ENCODE measurements around the gene TXNDC2.
"Not testable (repeated sequence)": the region's sequence is repeated elsewhere in the genome, so short reads cannot be mapped to it uniquely, and the experiment has no call there.

TXNDC2 gene

DNA sequence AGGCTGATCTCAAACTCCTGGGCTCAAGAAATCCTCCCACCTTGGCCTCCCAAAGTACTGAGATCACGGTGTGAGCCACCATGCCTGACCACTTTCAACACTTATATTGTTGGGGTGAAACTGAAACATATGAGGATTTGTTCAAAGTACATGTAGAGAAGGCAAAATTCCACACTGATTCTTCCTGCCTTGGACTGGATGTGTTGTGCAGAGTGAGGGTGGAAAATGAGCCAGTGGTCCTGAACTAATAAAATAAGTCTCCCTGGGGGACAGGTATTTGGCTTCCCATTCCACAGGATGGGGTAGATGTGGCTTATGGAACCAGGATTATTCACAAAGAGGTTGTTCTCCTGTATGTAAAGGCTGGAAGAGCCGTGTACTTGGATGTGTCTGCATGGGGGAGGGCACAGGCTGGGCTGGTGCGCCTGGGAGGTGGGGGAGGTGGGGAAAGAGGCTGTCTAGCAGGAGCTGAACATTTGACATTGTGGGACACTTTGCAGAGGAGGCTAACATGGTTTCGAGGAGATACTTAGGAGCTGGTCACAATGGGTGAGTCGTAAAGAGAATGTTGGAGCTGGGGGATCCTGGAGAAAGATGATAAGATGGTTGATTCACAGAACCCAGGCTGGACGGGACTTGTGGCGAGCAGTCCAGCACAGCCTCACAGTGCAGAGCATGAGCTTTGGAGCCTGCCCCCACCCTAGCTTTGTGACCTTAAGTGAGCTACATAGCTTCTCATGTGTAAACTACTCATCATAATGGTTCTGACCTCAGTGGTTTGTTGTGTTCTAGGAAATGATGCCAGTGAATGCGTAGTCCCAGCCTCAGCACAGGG is at the start of gene TXNDC2:
TSS of gene TXNDC2 (plus strand) at position 804 of the 835 bp plus-strand sequence. CDS start 708 bp downstream, outside the sequence.
- DNase-seq = no peak

DNA sequence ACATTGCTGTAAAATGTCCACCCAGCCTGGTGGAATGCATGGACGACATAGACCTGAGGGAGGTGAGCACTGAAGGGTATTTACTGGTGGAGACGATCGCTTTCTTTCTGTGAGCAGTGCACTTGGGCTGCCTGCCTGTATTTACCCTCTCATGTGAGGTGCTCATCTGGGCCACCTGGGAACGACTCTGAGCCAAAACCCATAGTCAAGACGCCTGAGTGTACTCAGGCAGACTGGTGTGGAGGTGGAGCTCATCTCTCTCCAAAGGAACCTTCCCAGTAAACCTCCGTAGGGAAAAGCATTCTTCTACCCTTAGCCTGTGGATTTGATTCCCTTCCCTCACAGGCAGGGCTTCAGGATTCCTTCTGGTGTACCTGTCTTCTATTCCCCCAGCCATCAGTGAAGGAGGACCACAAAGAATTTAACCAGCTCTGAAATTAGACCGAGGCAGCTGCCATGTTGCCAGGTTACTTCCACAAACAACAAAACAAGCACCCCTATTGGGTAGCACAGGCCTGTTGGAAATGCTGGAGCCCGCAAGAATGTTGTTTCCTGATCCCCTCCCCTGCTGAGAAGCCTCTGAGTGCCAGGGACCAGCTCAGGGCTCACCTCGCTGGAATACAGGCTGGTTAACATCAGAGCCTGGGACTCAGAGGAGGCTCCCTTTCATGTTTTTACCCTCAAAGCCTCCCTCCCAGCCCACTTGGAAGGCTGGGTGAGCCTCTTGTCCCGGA is 47.5 kb upstream of the TXNDC2 start:
- DNase-seq = no peak

- DNase-seq = no peak
These were observed 46.6 kb upstream of the TXNDC2 start for GRCh38 chr18:9839211-9839610.

DNA sequence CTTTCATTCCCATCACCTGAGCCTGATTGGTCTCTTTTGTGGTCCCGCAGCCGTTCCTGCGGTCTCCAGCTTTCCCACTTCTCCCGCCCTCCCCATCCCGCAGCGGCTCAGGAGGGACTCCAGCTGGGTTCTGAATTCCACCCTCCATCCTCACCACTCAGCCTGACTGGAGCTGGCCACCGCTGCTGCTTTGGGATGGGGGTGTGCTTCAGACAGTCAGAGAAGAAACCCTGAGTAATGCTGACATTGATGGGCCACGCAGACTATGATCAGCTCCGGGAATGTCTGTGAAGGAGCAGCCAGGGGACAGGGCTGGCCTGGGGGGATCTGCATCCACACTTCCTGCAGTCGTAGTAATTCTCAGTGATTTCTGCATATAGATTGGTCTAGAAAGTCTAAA is 45.9 kb upstream of the TXNDC2 start:
- no peak for DNase-seq

- DNase-seq = no peak
These were observed 44.0 kb upstream of the TXNDC2 start for GRCh38 chr18:9841752-9842151.

DNA sequence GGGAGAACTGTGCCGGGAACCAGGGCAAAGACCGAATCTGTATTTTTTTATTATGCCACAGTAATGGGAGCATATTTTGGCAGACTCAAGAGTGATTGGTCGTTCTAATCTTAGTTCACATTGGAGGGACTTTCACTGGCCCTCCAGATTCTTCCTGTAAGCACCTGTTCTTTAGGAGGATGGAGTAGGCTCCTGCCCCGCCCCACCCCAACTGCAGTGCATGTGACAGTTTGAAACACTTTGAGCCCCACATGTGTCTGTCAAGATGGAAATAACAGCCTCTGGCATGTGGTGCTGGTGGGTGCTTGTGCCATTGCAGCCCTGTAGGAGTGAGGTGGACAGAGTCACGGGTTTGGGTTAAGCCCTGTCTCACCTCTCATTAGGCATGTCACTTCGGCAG is 43.3 kb upstream of the TXNDC2 start:
- no peak for DNase-seq

GRCh38 chr18:9845256-9845655 is 40.5 kb upstream of the TXNDC2 start:
- DNase-seq = no peak

- DNase-seq = no peak
These were observed 39.4 kb upstream of the TXNDC2 start for GRCh38 chr18:9846162-9846925.

- DNase-seq = no peak
These were observed 37.4 kb upstream of the TXNDC2 start for GRCh38 chr18:9848170-9848879.

DNA sequence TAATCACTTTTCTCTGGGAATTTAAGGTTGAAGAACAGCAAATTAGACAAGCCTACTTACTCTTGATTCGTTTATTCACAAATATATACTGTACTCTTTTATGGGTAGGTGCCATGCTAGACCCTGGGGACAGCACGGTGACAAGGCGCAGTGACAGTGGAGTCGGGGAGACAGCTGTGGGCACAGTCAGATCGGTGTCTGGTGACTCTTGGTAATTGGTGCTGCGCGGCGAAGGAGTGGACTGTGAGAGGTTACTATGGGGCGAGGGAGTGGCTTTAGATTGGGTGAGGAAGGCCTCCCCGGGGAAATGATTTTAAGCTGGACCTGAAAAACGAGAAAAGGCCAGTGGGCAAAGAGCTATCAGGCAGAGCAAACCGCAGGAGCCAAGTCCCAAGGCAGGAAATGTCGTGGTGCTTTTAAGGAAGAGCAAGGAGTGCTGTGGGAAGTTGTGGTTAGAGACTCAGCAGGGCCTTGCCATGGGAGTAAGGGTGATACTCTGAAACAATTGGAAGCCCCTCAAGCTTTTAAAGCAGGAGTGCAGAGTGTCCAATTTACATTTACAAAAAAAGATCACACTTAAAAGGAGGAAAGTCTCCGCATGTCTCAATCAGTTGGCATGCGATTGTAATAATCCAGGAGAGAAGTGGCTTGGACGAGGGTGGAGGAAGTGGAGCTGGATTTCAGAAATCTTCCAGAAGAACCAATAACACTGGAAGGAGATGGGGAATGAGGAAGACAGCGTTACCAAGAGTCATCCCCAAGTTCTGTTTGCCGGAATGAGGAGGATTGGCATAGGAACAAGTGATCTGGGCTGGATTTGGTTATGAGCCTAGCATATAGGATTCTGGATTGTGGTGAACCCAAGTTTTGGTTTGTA is 36.1 kb upstream of the TXNDC2 start:
- DNase-seq = no peak

DNA sequence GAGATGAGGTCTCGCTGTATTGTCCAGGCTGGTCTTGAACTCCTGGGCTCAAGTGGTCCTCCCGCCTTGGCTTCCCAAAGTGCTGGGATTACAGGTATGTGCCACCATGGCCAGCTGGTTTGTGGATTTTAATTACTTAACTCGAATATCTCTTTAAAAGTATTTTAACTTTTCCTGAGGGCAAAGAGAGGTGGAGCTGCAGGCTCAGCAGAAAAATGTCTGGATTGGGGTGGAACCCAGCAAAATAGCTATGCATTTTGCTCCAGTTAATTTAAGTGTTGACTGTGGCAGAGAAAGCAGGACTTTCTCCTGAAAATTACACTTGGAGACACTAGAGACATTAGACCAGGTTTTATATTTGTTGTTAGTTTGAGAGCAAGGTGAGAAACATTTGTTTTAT is 35.5 kb upstream of the TXNDC2 start:
- DNase-seq = no peak

DNA sequence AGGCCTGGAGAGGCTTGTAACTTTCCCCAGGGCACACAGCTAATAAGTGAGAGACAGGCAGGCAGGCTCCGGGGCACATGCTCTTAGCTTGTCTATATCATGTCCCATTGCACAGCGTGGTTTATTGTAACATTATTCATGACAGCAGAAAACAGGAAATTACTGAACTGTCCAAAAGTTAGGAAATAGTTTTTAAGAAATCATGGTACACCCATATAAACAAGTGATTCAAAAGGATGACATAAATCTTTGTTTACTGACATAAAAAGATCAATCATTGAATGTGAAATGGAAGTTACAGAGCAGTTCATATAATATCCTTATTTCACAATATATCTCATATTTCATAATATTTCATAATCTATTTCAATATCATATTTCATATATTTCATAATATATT is 34.3 kb upstream of the TXNDC2 start:
- no peak for DNase-seq

DNA sequence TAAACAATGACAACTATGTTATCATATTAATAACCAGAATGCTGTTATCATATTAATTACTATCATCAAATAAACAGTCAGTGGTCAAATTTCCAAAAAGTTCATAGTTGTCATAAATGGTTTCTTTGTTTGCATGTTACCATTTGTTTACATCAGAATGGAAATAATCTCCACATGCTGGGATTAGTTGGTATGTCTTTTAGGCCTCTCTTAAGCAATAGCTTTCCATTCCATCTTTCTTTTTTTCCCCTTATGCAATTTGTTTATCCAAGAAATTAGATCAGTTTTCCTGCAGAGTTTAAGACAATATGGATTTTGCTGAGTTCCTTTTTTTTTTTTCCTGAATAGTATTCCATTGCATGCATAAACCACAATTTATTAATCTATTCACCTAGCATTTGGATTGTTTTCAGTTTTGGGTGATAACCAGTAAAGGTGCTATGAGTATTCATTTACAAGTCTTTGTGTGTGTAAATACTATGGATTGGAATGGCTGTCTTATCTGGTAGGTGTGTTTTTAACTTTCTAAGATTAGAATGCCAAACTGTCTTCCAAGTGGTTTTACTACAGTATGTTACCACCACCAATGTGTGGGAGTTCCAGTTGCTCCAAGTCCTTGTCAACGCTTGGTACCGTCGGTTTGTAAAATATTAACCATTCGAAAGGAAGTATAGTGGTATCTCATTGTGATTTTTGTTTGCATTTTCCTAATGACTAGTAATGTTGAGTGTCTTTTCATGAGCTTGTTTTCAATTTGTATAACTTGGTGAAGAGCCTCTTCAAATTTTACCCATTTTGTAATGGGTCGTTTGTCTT is 33.3 kb upstream of the TXNDC2 start:
- no peak for DNase-seq

DNA sequence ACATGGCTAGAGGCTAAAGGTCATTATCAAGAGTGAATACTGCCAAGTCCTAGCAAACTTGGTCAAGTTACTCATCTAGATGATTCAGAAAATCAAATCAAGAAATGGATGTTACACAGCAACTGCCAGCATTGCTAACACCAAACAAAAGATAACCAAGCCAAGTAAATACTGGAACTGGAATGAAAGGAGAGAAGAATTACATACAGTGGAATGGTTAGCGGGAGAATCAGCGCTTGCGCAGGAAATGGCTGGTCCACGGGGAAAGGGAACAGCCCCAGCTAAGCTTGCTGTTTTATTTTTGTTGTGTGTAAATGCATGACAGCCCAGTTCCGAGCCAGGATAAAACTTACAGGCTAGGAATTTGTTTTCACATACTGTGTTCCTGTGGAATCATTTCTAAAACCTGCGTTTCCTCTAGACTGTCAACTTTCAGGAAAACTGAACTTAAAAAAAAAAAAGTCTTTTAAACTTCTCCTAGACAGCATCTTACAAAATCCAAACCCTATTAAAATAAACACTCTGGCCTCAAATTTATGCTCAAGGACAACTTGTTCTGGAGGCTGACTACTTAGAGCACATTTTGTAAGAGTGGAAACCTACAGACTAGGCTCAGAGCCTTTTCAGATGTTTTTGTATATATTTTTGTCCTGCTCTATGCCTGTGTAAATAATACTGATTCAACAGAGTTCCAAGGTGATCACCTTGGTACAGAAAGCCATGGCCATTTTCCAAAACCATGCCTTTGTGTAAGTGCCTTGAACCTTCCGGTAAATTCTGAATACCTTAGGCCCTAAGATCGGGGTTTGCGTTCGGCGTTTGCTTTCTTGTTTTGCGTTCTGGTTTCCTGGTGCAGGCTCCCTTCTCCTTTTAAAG is 30.7 kb upstream of the TXNDC2 start:
- no peak for DNase-seq

GRCh38 chr18:9855681-9856080 is 30.1 kb upstream of the TXNDC2 start:
- DNase-seq = no peak

DNA sequence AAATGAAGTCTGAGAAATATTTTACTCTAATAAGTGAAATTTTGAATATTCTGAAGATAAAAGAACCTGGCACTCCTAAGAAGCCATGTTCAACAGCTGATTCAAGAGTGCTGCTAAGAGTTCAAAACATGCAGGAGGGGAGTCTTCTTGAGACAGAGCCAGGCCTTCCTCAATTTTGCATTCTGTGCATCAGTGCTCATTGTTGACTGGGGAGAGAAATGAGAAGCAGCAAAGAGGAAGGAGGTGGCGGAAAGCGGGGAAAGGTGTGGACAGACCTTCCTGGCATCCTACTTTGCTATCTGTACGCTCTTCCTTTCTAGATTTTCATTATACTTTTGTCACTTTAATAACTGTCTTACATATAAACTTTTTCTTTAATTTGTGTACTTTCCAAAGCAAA is 29.7 kb upstream of the TXNDC2 start:
- DNase-seq = no peak

- not testable (repeated sequence) for DNase-seq
These were observed 28.2 kb upstream of the TXNDC2 start for GRCh38 chr18:9857479-9857998.

GRCh38 chr18:9858642-9859041 is 27.1 kb upstream of the TXNDC2 start:
- no peak for DNase-seq

- DNase-seq = no peak
These were observed 26.5 kb upstream of the TXNDC2 start for GRCh38 chr18:9859232-9859631.

DNA sequence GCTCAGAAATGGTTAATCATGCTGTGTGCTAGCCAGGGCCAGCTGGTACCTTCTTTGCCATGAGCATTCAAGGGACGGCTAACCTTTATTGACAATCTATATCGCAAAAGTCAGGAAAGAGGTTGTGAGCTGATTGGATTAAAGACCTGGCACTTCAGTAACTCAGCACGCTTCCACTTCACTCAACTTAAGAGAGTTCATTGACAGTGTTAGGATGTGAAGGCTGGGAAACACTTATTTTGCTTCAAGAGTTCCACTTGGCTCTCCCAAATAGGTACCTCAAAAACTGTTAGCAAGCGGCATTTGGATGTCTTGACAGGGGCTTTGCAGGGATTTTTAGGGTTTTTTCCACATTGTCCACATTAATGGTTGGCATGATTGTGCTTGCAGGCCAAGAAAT is 25.1 kb upstream of the TXNDC2 start:
- no peak for DNase-seq
